Measurements from ENCODE around the gene ST7. TPM values are rescaled to one million over a fixed set of nuclear protein-coding genes. Genes with fewer than 3 reads are reported as not detected.

Gene ST7
- total and polyA plus RNA-seq, 2 donors (not counting 3 experiments of a cell fraction or from before 2014, with no cell fraction given) = 18.6 to 24.9 TPM

- H3K79me2 ChIP-seq (ENCODE audit: control insufficient read depth, insufficient read depth, low read length) = no peaks in the 10 kb centered on the region
- TF ChIP-seq FOS (IDR thresholded peaks at IDR 0.05; ENCODE audit: borderline replicate concordance, insufficient read depth, low read length) (no peak), JUN (IDR thresholded peaks at IDR 0.05; ENCODE audit: borderline replicate concordance, insufficient read depth, insufficient read length, low read depth) (no peak), POLR2A (IDR thresholded peaks at IDR 0.05; ENCODE audit: low read depth, low read length) (no peak), GATA2 (IDR thresholded peaks at IDR 0.05; ENCODE audit: insufficient read depth, insufficient read length, low read depth, low read length) (no peak), MYC (IDR thresholded peaks at IDR 0.05; ENCODE audit: low read depth, low read length) (no peak)
- TF ChIP-seq, protein P1, sequence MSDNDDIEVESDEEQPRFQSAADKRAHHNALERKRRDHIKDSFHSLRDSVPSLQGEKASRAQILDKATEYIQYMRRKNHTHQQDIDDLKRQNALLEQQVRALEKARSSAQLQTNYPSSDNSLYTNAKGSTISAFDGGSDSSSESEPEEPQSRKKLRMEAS (IDR thresholded peaks at IDR 0.05; ENCODE audit: insufficient read depth, insufficient read length) = no peak
- TF ChIP-seq, protein P2, sequence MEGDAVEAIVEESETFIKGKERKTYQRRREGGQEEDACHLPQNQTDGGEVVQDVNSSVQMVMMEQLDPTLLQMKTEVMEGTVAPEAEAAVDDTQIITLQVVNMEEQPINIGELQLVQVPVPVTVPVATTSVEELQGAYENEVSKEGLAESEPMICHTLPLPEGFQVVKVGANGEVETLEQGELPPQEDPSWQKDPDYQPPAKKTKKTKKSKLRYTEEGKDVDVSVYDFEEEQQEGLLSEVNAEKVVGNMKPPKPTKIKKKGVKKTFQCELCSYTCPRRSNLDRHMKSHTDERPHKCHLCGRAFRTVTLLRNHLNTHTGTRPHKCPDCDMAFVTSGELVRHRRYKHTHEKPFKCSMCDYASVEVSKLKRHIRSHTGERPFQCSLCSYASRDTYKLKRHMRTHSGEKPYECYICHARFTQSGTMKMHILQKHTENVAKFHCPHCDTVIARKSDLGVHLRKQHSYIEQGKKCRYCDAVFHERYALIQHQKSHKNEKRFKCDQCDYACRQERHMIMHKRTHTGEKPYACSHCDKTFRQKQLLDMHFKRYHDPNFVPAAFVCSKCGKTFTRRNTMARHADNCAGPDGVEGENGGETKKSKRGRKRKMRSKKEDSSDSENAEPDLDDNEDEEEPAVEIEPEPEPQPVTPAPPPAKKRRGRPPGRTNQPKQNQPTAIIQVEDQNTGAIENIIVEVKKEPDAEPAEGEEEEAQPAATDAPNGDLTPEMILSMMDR (IDR thresholded peaks at IDR 0.05; ENCODE audit: extremely low read depth in 1 of 2, insufficient read depth in 1 of 2, low read depth in 1 of 2, low read length in 2 of 2) = no peak
- no peak overlapping the region for H3K4me3 ChIP-seq (replicated peaks in 1 of 3; ENCODE audit: insufficient read depth in 1 of 3, low read depth in 1 of 3, low read length in 3 of 3)
- ChIA-PET CTCF (no interaction called here), POLR2A (interaction anchor here (0.7 kb wide), 2 partner anchors 34 to 36 kb away, joined by 3 read pairs; no protein-coding TSS in a partner anchor)
- no peaks in the 10 kb centered on the region for H3K9me1 ChIP-seq (replicated peaks; ENCODE audit: control insufficient read depth, extremely low read depth, insufficient read depth, low read length)
- H3K27ac ChIP-seq (ENCODE audit: insufficient read depth, low read depth, low read length) = no peak overlapping the region
- intact Hi-C loops (cut with micrococcal nuclease) = no loop called here
- no peaks in the 10 kb centered on the region for H3K27me3 ChIP-seq (ENCODE audit: control insufficient read depth in 2 of 2, insufficient read depth in 2 of 2, low read length in 2 of 2)
- no peak overlapping the region for H3K9ac ChIP-seq (replicated peaks; ENCODE audit: extremely low read depth, insufficient read depth, low read length)
- H3K9me3 ChIP-seq (replicated peaks; ENCODE audit: control insufficient read depth, insufficient read depth, low read length) = no peaks in the 10 kb centered on the region
- no peak for FAIRE-seq
- H4K20me1 ChIP-seq (replicated peaks; ENCODE audit: control insufficient read depth, extremely low read depth, insufficient read depth, low read length) = no peaks in the 10 kb centered on the region
- peaks cover 10 to 24% of the 10 kb centered on the region in 2 experiments for H3K36me3 ChIP-seq (ENCODE audit: control insufficient read depth in 2 of 2, extremely low read depth in 1 of 2, insufficient read depth in 2 of 2, low read length in 2 of 2)
- H2AFZ ChIP-seq (ENCODE audit: low read depth, low read length) = no peak overlapping the region
- BruUV-seq (replicated peaks) = no TSS peak
- DNase-seq (ENCODE audit: low read depth, low spot score) = no peak
- dilution Hi-C loops (cut with MboI; ENCODE audit: extremely low pct_ligation_motif_present, low sequenced_read_pairs) = no loop called here
- no peak overlapping the region for H3K4me2 ChIP-seq (ENCODE audit: insufficient read depth, low read length)
- H3K4me1 ChIP-seq (ENCODE audit: control insufficient read depth, extremely low read depth, insufficient read depth, low read length) = no peaks in the 10 kb centered on the region
These were observed 34.6 kb upstream of the ST7 start for GRCh38 chr7:116918704-116919103.

Data from endothelial cell of umbilical vein (primary cell).